Camera-type eye (tissue), 1 donor: ENCODE data around the gene TTLL6. TPM values are rescaled to one million over a fixed set of nuclear protein-coding genes. Genes with fewer than 3 reads are reported as not detected.

Source experiments
- total RNA-seq: library from RNA; depleted of rRNA; stranded (reverse); fragments of >200 nt; gene quantifications from one replicate; pipeline ENCODE4 v1.2.3, GENCODE V29; 2014

TTLL6 gene
- total RNA-seq, result 1.6 TPM

DNA sequence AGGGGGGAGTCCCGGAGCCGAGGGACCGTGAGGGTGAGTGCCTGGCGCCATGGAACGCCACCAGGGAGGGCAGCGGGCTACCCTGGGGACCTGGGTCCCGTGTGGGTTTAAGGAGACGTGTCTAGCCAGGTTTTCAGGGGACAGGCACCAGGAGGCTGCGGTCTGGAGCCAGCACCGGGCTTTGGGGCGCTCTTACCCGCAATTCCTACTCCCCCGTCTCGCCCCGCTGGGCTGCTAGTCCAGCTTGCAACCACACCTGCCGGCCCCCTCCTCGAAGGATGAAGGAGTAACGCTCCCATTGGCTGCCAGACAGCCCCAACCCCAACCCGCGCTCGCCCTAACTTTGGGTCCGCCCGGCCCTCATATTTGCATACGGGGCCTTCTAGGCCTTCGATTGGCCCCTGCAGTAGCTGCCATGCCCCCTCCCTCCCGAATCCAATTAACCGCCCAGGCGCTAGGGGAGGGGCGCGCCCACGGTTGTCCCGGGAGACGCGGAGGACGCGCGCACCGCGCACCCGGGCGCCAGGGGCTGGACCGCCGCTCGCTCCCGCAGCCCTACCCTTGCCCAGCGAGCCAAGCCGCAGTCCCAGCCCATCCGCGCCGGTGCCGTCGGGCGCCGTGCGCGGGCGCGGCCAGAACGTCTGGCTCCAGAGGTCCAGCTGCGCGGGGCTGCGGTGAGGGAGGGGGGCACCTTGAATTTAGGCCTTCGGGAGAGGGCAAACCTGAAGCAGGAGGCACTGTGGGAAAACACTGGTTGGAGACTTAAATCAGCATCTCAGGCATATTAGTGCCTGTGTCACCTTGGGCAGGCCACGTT lies at the start of gene TTLL6:
TSS of gene TTLL6 (minus strand) at position 456 of the 817 bp plus-strand sequence. CDS start at position 299, 157 bp downstream.

DNA sequence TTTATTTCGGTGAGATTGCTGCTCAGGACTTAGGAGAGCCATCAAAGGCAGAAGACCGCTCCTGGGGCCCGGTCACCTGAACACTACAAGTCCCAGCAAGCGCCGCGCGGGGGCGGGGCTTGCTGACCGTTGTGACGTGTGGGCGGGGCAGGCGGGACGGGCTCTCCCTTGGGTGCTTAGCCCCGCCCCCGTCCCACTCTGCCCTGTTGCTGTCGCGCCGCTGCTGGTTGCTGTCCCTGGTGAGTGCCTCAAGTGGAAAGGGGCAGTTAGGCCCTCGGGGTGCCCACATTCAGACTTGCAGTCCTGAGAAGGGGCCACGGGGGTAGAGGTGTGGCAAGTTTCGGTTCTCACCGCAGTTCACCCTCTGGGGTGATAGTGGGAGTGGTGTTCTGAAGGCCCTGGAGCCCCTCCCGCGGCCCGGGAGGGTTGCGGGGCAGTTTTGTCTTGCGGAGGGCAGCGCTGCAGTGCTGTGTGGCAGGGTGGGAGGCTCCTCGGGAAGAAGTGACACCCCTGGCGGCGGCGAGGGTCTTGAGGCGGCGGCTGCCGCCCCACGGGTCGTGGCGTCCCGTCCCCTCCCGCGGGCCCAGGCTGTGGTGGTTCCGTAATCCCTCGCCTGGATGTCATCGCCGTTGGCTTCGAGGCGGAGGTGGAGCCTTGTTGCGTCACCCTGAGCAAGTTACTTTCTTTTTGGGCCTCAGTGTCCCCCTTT lies 14.0 kb upstream of the TTLL6 start, which contains the start of gene CALCOCO2:
TSS of gene CALCOCO2 (plus strand) at position 196 of the 709 bp plus-strand sequence. CDS start 10,673 bp downstream, outside the sequence.

DNA sequence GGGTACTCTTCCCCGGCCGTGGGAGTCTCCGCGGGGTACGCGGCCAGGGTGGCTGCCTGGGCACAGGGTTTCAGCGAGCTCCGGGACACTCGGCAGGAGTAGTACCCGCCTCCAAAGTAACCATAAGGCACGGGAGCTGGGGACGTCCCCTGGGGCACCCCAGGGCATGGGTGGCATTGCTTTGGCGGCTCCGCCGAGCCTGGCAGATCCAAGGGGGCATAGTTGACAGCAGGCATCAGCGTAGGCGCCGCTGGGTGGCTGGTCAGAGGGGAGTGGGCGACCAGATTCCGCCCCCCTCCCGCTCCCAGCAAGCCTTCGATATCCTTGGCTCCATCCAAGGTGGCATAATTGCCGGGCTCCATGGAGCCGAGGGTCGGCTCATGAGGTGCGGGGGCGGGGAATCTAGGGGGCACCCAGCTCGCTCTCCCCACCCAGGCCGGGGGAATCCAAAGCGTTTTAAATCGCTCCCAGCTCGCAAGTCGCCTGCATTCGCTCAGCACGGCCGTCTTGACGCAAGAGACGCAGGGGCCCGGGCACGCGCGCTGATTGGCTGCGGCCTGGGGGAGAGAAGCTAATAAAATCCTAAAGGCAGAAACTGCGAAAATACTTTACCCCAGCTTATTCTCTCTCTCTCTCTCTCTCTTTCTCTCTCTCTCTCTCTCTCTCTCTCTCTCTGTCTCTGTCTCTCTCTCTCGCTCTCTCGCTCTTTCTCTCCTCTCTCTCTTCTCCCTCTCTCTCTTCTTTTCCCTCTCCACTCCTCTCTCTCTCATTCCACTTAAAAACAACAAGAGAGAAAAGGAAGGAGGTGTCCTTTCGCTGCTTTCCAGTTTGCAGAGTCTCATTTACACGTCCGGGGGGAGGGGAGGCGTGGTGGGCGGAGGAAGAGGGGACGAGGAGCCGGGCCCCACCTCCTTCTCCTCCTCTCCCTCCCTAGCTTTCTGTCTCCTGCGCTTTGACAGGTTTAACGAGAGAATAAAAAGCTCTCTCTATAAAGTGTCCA lies 88.5 kb downstream of the TTLL6 start, which contains the start of gene HOXB13:
TSS of gene HOXB13 (minus strand) at position 519 of the 1,000 bp plus-strand sequence. CDS start at position 362, 157 bp downstream.

DNA sequence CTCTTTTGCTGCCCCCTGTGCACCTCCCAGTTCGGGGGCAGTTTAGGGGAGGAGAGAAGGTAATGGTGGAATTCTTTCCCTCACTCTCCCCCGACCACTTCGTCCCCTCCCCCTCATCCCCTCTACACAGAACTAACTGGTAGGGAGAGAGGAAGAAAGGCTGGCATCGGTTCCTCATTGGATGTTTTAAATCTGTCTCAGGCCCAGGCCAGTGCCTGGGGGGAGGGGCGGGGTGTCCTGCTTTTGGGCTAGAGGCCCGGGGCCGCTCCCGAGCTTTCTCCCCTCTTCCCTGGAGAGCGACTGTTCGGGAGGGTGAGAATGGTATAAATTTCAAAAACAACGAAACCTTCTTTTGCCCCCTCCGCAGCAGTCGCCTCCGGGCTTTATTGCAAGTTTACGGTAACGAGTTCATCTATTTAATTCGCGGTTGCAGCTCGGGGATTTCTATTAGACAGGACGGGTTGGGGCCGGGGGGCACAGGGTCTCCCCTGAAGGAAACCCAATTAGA lies 94.1 kb downstream of the TTLL6 start, which contains the start of gene PRAC2:
TSS of gene PRAC2 (plus strand) at position 271 of the 508 bp plus-strand sequence. CDS start 1,226 bp downstream, outside the sequence.

DNA sequence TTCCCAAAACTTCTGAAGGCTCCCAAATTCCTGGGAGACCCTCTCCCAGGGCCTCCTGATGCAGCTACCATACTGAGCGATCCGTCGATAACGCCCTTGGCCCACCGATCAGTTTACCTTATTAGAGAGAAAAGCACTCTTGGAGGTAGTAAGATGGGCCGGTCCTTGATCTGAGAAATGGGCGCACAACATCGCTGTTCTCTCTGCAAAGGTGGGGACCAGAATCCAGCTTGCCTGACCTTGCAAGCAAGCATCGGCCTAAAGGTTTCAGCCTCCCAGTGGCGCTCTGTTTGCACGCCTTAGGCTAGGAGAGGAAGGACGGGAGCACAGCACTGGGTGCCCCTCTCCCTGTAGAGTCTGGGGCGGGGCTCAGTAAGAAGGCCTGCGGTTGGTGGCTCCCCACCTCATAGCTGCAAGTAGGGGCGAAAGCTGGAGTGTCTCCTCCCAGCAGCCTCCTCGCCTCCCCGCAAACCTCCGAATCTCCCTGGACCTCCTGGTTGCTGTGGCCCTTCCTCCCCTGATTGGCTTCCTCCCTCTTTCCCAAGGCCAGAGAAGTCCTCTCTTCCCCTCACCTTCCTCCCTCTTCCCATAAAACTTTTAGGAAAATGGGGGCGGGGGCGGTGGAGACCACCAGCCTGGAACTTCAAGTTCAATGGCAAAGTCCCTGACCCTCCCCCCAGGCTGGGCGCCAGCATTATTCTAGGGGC lies 94.7 kb downstream of the TTLL6 start, which contains the start of gene PRAC1:
TSS of gene PRAC1 (minus strand) at position 318 of the 707 bp plus-strand sequence. CDS start at position 192, 126 bp downstream.

Other genes with a start within 250 kb of the TTLL6 start
- not detected for gene HOXB4, start 238.9 kb downstream of the TTLL6 start, total RNA-seq
- 0.22 TPM for gene HOXB3, start 227.0 kb downstream of the TTLL6 start, total RNA-seq
- not detected for gene HOXB5, start 223.4 kb downstream of the TTLL6 start, total RNA-seq
- not detected for gene HOXB6, start 212.2 kb downstream of the TTLL6 start, total RNA-seq
- not detected for gene HOXB7, start 206.2 kb downstream of the TTLL6 start, total RNA-seq
- not detected for gene HOXB8, start 201.9 kb downstream of the TTLL6 start, total RNA-seq
- not detected for gene HOXB9, start 190.9 kb downstream of the TTLL6 start, total RNA-seq
- gene PRAC1, start 94.7 kb downstream of the TTLL6 start, total RNA-seq, result not detected
- gene PRAC2, start 94.0 kb downstream of the TTLL6 start, total RNA-seq, result not detected
- not detected for gene HOXB13, start 88.5 kb downstream of the TTLL6 start, total RNA-seq
- gene CALCOCO2, start 13.8 kb upstream of the TTLL6 start, total RNA-seq, result 65.5 TPM
- 33.5 TPM for gene ATP5MC1, start 75.6 kb upstream of the TTLL6 start, total RNA-seq
- gene UBE2Z, start 91.2 kb upstream of the TTLL6 start, total RNA-seq, result 57.8 TPM
- 64.2 TPM for gene SNF8, start 127.6 kb upstream of the TTLL6 start, total RNA-seq
- gene GIP, start 151.4 kb upstream of the TTLL6 start, total RNA-seq, result not detected
- 12.0 TPM for gene IGF2BP1, start 180.2 kb upstream of the TTLL6 start, total RNA-seq